Lower leg skin (tissue), 4 donors: ENCODE data around the gene JUND. TPM values are rescaled to one million over a fixed set of nuclear protein-coding genes. Genes with fewer than 3 reads are reported as not detected.
A peak's percentile ranks its signal among the peaks of the same experiment; 100 is the strongest.

ENCODE experiments used
- DNase-seq, 2 donors: peaks; one replicate each; pipeline ENCODE4 v3.0.0-alpha.2; 2019; ENCODE audit warnings: low spot score in 2 of 2
- H3K4me3 ChIP-seq: fragments of 200-600 bp; sonication (generic); 2 replicates; pipeline ENCODE4 v1.5.1; 2017; ENCODE audit warnings: mild to moderate bottlenecking, low read depth; ENCODE audit not compliant: poor library complexity, severe bottlenecking
- POLR2A ChIP-seq, 2 donors: fragments of 450-650 bp; IDR thresholded peaks; one replicate each; pipeline ENCODE4 v1.6.1; 2016 to 2017; ENCODE audit warnings: antibody characterized with exemption in 2 of 2, mild to moderate bottlenecking in 1 of 2, moderate library complexity in 1 of 2
- WGBS, 2 donors: methylation state at CpG; one replicate each; pipeline ENCODE4 v1.1.5; 2018; 5-methylcytosine and 5-hydroxymethylcytosine counted together
- intact Hi-C: fragments of 100-400 bp; cut with DNase I; formaldehyde crosslinking; loops from one replicate; pipeline ENCODE4 v1.15.0; 2023; ENCODE audit warnings: low total_unique reads
- total RNA-seq, 4 donors: library from RNA; depleted of rRNA; stranded (reverse); fragments of >200 nt; gene quantifications; one replicate each; pipeline ENCODE4 v1.1.0, GENCODE V29; 2016
- TF ChIP-seq, protein P1 (sequence below), 3 donors: fragments of 450-650 bp; IDR thresholded peaks; one replicate each; pipeline ENCODE4 v1.5.1; 2016; ENCODE audit warnings: antibody characterized with exemption in 3 of 3, mild to moderate bottlenecking in 3 of 3, moderate library complexity in 2 of 3

JUND gene
- total RNA-seq, 4 donors from 2014 or later: 337 to 886 (median 413) TPM

DNA sequence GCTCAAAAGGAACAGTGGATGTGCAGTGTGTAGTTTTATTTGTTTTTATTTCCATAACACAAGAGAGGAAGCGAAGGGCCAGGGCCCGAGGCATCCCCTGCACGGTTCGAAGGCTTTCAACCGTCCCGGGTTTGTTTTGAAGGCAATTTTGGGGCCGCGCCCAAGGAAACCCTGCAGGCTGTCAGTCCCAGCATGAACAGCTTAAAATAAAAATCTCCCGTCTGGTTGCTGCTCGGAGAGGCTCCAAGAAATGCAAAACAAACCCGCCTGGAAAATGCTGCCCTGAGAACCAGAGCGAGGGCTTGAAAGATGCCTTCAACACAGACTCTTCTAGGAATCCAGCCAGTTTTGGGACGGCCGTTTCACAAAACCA is 25.5 kb upstream of the JUND start:
- WGBS, 2 donors: 33 to 36% methylated on average over 14 of the region's 14 CpGs
- H3K4me3 ChIP-seq: no peak overlapping the region
- intact Hi-C loops: no loop called here
- no peak for DNase-seq
- TF ChIP-seq, protein P1, sequence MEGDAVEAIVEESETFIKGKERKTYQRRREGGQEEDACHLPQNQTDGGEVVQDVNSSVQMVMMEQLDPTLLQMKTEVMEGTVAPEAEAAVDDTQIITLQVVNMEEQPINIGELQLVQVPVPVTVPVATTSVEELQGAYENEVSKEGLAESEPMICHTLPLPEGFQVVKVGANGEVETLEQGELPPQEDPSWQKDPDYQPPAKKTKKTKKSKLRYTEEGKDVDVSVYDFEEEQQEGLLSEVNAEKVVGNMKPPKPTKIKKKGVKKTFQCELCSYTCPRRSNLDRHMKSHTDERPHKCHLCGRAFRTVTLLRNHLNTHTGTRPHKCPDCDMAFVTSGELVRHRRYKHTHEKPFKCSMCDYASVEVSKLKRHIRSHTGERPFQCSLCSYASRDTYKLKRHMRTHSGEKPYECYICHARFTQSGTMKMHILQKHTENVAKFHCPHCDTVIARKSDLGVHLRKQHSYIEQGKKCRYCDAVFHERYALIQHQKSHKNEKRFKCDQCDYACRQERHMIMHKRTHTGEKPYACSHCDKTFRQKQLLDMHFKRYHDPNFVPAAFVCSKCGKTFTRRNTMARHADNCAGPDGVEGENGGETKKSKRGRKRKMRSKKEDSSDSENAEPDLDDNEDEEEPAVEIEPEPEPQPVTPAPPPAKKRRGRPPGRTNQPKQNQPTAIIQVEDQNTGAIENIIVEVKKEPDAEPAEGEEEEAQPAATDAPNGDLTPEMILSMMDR (IDR thresholded peaks at IDR 0.05): no peak
- TF ChIP-seq POLR2A (IDR thresholded peaks at IDR 0.05): no peak

DNA sequence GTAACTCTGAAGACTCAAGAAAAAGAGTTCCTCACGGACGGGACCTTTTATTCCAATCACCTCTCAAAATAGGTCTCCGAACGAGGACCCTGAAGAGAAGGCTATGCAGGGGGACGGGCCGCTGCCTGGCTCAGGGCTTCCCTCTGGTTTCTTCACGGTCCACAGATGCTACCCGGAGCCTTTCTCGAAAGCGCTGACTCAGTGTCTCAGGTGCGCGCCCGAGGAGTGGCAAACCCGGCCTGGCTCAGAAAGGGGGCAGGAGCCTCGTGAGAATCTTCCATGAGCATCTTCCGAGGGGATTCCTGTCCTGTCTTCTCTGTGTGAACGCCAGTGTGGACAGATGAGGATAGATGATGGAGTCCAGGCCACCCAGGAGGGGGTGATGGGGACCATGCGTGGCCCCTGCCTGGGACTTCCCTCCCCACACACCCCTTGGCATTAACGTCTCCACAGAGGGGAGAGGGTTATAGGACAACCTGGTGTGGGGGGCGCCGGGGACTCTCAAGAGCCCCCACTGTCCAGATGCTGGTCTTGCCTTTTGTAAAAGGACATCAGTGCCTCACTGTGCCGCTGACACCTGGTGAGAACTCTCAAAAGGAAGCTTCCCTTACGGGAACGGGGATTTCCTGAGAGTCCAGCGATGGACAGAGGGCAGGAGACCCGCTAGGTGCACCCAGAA is 24.9 kb upstream of the JUND start:
- intact Hi-C loops: no loop called here
- TF ChIP-seq, protein P1 (IDR thresholded peaks at IDR 0.05): no peak
- no peak for TF ChIP-seq POLR2A (IDR thresholded peaks at IDR 0.05)
- 74 to 78% methylated on average over 26 of the region's 26 CpGs for WGBS, 2 donors
- no peak for DNase-seq
- H3K4me3 ChIP-seq: no peak overlapping the region

DNA sequence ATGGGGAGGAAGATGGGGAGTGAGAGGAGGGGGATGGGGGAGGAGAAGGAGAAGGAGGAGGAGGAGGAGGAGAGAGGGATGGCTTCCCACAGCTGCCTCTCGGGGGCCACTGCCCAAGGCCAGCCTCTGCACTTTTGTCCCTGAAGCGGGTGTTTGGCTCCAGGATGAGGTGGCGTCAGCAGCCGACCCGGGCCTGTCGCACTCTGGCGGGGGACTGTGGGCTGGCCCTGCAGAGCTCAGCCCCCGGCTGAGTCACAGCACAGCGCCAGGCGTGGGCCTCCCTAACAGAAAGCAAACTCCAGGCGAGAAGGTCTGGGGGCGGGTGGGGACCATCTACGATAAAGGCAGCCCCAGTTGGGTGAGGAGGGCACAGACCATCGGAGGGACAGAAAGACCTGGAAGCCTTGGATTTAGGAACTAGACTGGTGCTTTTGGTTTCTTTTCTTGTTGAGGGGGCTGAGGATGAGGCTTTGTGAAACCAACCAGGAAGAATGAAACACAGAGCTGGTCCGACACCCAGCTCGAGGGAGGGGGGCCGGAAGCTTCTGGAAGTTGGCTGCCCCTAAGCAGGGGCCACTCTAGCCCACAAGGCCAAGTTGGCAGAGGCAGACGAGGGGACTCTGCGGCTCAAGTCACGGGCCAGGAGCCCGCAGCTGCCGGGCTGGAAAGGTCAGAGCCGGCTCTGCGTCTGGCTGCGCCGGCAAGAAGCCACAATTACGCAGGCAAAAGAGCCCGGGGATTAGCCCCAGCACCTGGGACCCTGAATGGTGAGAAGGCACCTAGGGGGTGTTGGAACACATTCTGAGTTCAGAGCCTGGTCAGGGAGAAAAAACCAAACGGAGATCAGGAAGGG is 23.3 kb upstream of the JUND start:
- 24 to 30% methylated on average over 28 to 29 of the region's 29 CpGs for whole genome bisulfite sequencing, 2 donors
- intact Hi-C loops: no loop called here
- no peak overlapping the region for H3K4me3 ChIP-seq
- DNase-seq: peak; percentile 78 to 98
- TF ChIP-seq, protein P1 (IDR thresholded peaks at IDR 0.05): no peak
- peak in 1 of 2 donors; percentile 79 for TF ChIP-seq POLR2A (IDR thresholded peaks at IDR 0.05)

DNA sequence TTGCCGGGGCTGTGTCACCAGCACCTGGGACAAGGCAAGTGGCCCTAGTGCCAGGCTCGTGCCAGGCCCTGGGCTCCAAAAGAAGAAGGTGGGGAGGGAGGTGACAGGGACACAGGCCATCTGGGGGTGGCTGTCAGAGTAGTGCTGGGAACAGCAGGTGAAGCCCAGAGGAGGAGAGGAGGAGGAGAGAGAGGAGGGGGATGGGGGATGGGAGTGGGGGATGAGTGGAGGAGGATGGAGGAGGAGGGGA is 22.7 kb upstream of the JUND start:
- intact Hi-C loops: no loop called here
- 6 to 31% methylated on average over 2 of the region's 2 CpGs for WGBS, 2 donors
- no peak for DNase-seq
- TF ChIP-seq, protein P1 (IDR thresholded peaks at IDR 0.05): no peak
- TF ChIP-seq POLR2A (IDR thresholded peaks at IDR 0.05): no peak
- no peak overlapping the region for H3K4me3 ChIP-seq

DNA sequence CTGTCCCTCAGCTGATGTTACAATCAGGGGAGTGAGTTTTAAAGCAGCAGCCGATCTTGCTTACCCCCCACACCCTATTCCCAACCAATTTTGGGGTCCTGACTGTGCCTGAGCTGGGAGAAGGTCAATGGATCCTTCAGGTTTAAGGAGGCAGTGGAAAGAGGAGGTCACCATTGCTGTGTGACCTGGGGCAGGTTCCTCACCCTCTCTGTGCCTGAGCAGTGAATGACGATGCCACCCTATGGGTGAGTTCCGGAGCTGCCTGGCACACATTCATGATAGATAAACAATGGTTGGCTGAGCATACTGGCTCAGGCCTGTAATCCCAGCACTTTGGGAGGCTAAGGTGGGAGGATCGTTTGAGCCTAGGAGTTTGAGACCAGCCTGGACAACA is 20.3 kb upstream of the JUND start:
- intact Hi-C loops: no loop called here
- TF ChIP-seq, protein P1 (IDR thresholded peaks at IDR 0.05): no peak
- no peak for TF ChIP-seq POLR2A (IDR thresholded peaks at IDR 0.05)
- WGBS, 2 donors: 51 to 62% methylated on average over 4 of the region's 4 CpGs

More for the DNA sequence above, 20.3 kb upstream of the JUND start:
- H3K4me3 ChIP-seq: no peak overlapping the region
- no peak for DNase-seq
